Endodermal cell (in vitro differentiated cells): ENCODE measurements around the gene ZNF490. TPM values are rescaled to one million over a fixed set of nuclear protein-coding genes. Genes with fewer than 3 reads are reported as not detected.

Source experiments
- DNase-seq: peaks from one replicate; pipeline ENCODE4 v3.0.0-alpha.2; 2017
- H3K27ac ChIP-seq: 2 replicates; pipeline ENCODE4 v1.5.1; 2013; ENCODE audit warnings: mild to moderate bottlenecking, low read depth, low read length, moderate library complexity
- H3K27me3 ChIP-seq: 2 replicates; pipeline ENCODE4 v1.6.1; 2013; ENCODE audit warnings: mild to moderate bottlenecking, low read length, moderate library complexity; ENCODE audit not compliant: insufficient read depth, control insufficient read depth, poor library complexity, severe bottlenecking
- H3K36me3 ChIP-seq: 2 replicates; pipeline ENCODE4 v1.7.0; 2013; ENCODE audit warnings: mild to moderate bottlenecking, low read length, moderate library complexity; ENCODE audit not compliant: control insufficient read depth, insufficient read depth
- H3K4me1 ChIP-seq: one replicate; pipeline ENCODE4 v1.7.0; 2013; ENCODE audit warnings: low read length; ENCODE audit not compliant: control insufficient read depth, insufficient read depth
- H3K4me3 ChIP-seq: 2 replicates; pipeline ENCODE4 v1.5.1; 2013; ENCODE audit warnings: mild to moderate bottlenecking, low read length, moderate library complexity
- H3K9ac ChIP-seq: 2 replicates; pipeline ENCODE4 v1.6.1; 2013; ENCODE audit warnings: mild to moderate bottlenecking, low read length, moderate library complexity; ENCODE audit not compliant: poor library complexity, severe bottlenecking; ENCODE audit errors: extremely low read depth
- H3K9me3 ChIP-seq: 2 replicates; pipeline ENCODE4 v1.6.1; 2013; ENCODE audit warnings: mild to moderate bottlenecking, low read length, moderate library complexity; ENCODE audit not compliant: control insufficient read depth
- H3K27ac Mint-ChIP-seq: 2 replicates; pipeline ENCODE4 v1.8.0; 2020; ENCODE audit warnings: mixed read lengths
- H3K27me3 Mint-ChIP-seq: 2 replicates; pipeline ENCODE4 v1.8.0; 2021; ENCODE audit warnings: mild to moderate bottlenecking, mixed read lengths; ENCODE audit not compliant: insufficient read depth
- H3K36me3 Mint-ChIP-seq: 2 replicates; pipeline ENCODE4 v1.8.0; 2020; ENCODE audit warnings: low read depth, mixed read lengths
- H3K4me1 Mint-ChIP-seq: 2 replicates; pipeline ENCODE4 v1.8.0; 2020; ENCODE audit warnings: mixed read lengths
- H3K4me3 Mint-ChIP-seq: 2 replicates; pipeline ENCODE4 v1.8.0; 2020; ENCODE audit warnings: mild to moderate bottlenecking, moderate library complexity, mixed read lengths
- H3K9me3 Mint-ChIP-seq: 2 replicates; pipeline ENCODE4 v1.8.0; 2020; ENCODE audit warnings: mild to moderate bottlenecking, mixed read lengths
- WGBS, 2 experiments: methylation state at CpG; one replicate each; pipeline versions ENCODE4 v1.1.5 to v1.1.7; 2013; ENCODE audit warnings: missing lambda C conversion rate in 2 of 2, mixed read lengths in 1 of 2; ENCODE audit not compliant: insufficient coverage in 1 of 2, insufficient read length in 1 of 2; 5-methylcytosine and 5-hydroxymethylcytosine counted together
- total RNA-seq, 2 donors: library from RNA; stranded (reverse); fragmentation: NEBNext Ultra II Directional in 1 of 2; extraction: Animal tissue kit (Norgen Biotek cat#: 25700) in 1 of 2; gene quantifications; 2 replicates in 1 of 2; 3 replicates in 1 of 2; pipeline ENCODE4 v1.2.1, GENCODE V29; 2021
- TF ChIP-seq, protein P1 (sequence below): fragments of 200-600 bp; sonication (generic); conservative IDR thresholded peaks from 2 replicates; pipeline ENCODE4 v1.5.0; 2021; ENCODE audit warnings: antibody characterized with exemption, mild to moderate bottlenecking

Gene ZNF490
- total RNA-seq, 2 donors from 2014 or later: 10.6 to 11.2 TPM

DNA sequence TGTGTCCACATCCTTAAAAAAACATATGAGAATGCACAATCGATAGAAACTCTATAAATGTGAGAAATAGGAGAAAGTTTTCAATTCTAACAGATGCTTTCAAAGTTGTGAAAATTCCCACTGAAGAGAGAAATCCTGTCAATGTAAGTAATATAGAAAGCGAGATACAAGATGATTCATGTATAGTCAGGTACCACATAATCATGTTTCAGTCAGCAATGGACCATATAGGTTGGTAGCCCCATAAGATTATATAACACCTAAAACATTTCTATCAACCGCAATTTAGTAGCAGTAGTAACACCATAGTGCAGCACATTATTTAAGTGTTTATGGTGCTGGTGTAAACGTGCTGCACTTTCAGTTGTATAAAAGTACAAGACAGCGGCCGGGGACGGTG lies 18.6 kb upstream of the ZNF490 start:
- H3K9me3 ChIP-seq: peaks cover 76% of the 10 kb centered on the region
- H3K27me3 Mint-ChIP-seq: no peaks in the 10 kb centered on the region
- H3K36me3 Mint-ChIP-seq: peaks cover 81% of the 10 kb centered on the region
- H3K4me1 Mint-ChIP-seq: no peaks in the 10 kb centered on the region
- peaks cover 70% of the 10 kb centered on the region for H3K36me3 ChIP-seq
- no peaks in the 10 kb centered on the region for H3K4me1 ChIP-seq
- no peak overlapping the region for H3K4me3 Mint-ChIP-seq
- 96 to 99% methylated on average over 4 to 6 of the region's 7 CpGs for whole genome bisulfite sequencing, 2 experiments
- no peak overlapping the region for H3K27ac Mint-ChIP-seq
- TF ChIP-seq, protein P1, sequence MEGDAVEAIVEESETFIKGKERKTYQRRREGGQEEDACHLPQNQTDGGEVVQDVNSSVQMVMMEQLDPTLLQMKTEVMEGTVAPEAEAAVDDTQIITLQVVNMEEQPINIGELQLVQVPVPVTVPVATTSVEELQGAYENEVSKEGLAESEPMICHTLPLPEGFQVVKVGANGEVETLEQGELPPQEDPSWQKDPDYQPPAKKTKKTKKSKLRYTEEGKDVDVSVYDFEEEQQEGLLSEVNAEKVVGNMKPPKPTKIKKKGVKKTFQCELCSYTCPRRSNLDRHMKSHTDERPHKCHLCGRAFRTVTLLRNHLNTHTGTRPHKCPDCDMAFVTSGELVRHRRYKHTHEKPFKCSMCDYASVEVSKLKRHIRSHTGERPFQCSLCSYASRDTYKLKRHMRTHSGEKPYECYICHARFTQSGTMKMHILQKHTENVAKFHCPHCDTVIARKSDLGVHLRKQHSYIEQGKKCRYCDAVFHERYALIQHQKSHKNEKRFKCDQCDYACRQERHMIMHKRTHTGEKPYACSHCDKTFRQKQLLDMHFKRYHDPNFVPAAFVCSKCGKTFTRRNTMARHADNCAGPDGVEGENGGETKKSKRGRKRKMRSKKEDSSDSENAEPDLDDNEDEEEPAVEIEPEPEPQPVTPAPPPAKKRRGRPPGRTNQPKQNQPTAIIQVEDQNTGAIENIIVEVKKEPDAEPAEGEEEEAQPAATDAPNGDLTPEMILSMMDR: no peak
- H3K9me3 Mint-ChIP-seq: peaks cover 77% of the 10 kb centered on the region
- H3K4me3 ChIP-seq: peak overlapping the region; percentile 56
- no peak overlapping the region for H3K27ac ChIP-seq
- no peaks in the 10 kb centered on the region for H3K27me3 ChIP-seq
- DNase-seq: no peak
- no peak overlapping the region for H3K9ac ChIP-seq

DNA sequence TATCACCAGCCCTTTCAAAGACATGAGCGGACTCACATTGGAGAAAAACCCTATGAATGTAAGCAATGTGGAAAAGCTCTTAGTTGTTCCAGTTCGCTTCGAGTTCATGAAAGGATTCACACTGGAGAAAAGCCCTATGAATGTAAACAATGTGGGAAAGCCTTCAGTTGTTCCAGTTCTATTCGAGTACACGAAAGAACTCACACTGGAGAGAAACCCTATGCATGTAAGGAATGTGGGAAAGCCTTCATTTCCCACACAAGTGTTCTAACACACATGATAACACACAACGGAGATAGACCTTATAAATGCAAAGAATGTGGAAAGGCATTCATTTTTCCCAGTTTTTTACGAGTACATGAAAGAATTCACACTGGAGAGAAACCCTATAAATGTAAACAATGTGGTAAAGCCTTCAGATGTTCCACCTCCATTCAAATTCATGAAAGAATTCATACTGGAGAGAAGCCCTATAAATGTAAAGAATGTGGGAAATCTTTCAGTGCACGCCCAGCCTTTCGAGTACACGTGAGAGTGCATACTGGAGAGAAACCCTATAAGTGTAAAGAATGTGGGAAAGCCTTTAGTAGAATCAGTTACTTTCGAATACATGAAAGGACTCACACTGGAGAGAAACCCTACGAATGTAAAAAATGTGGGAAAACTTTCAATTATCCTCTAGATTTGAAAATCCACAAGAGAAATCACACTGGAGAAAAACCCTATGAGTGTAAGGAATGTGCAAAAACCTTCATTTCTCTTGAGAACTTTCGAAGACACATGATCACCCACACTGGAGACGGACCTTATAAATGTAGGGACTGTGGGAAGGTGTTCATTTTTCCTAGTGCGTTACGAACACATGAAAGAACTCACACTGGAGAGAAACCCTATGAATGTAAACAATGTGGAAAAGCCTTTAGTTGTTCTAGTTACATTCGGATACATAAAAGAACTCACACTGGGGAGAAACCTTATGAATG lies 17.7 kb upstream of the ZNF490 start:
- Mint-ChIP-seq H3K27me3 (no peaks in the 10 kb centered on the region), H3K27ac (no peak overlapping the region), H3K4me1 (no peaks in the 10 kb centered on the region), H3K4me3 (no peak overlapping the region), H3K9me3 (peaks cover 86% of the 10 kb centered on the region), H3K36me3 (peaks cover 85% of the 10 kb centered on the region)
- peak overlapping the region; percentile 56 for H3K4me3 ChIP-seq
- peaks cover 79% of the 10 kb centered on the region for H3K36me3 ChIP-seq
- peaks cover 84% of the 10 kb centered on the region for H3K9me3 ChIP-seq
- no peaks in the 10 kb centered on the region for H3K27me3 ChIP-seq
- H3K4me1 ChIP-seq: no peaks in the 10 kb centered on the region
- no peak overlapping the region for H3K9ac ChIP-seq
- H3K27ac ChIP-seq: no peak overlapping the region
- no peak for DNase-seq
- WGBS, 2 experiments: 96 to 97% methylated on average over 16 to 17 of the region's 17 CpGs
- TF ChIP-seq, protein P1: no peak

DNA sequence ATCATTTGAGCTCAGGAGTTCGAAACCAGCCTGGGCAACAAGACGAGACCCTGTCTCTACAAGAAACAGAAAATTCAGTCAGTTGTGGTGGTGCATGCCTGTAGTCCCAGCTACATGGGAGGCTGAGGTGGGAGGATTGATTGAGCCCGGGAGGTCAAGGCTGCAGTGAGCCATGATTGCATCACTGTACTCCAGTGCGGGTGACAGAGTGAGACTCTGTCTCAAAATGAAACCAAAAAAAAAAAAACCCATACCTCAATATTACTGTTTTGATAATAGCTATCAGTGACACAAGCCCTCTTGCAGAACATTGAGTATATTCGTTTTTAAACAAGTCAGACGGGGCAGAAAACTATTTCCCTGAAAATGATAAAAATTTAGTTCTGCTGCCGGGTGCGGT lies 16.3 kb upstream of the ZNF490 start:
- WGBS, 2 experiments: 96 to 100% methylated on average over 7 to 8 of the region's 8 CpGs
- peaks cover 95% of the 10 kb centered on the region for H3K9me3 Mint-ChIP-seq
- H3K9ac ChIP-seq: no peak overlapping the region
- no peak for DNase-seq
- H3K4me1 Mint-ChIP-seq: no peaks in the 10 kb centered on the region
- H3K36me3 ChIP-seq: peaks cover 86% of the 10 kb centered on the region
- H3K27ac ChIP-seq: no peak overlapping the region
- peak overlapping the region; percentile 56 for H3K4me3 ChIP-seq
- H3K36me3 Mint-ChIP-seq: peaks cover 90% of the 10 kb centered on the region
- H3K27me3 Mint-ChIP-seq: no peaks in the 10 kb centered on the region
- H3K27me3 ChIP-seq: no peaks in the 10 kb centered on the region
- TF ChIP-seq, protein P1: no peak
- H3K4me1 ChIP-seq: no peaks in the 10 kb centered on the region
- peaks cover 94% of the 10 kb centered on the region for H3K9me3 ChIP-seq
- H3K4me3 Mint-ChIP-seq: no peak overlapping the region
- no peak overlapping the region for H3K27ac Mint-ChIP-seq
